Right kidney (tissue), 1 donor: Measurements from ENCODE around the gene CBR3.

ENCODE experiments used
- DNase-seq: peaks from one replicate; pipeline ENCODE4 v3.0.0-alpha.2; 2016

CBR3 gene

DNA sequence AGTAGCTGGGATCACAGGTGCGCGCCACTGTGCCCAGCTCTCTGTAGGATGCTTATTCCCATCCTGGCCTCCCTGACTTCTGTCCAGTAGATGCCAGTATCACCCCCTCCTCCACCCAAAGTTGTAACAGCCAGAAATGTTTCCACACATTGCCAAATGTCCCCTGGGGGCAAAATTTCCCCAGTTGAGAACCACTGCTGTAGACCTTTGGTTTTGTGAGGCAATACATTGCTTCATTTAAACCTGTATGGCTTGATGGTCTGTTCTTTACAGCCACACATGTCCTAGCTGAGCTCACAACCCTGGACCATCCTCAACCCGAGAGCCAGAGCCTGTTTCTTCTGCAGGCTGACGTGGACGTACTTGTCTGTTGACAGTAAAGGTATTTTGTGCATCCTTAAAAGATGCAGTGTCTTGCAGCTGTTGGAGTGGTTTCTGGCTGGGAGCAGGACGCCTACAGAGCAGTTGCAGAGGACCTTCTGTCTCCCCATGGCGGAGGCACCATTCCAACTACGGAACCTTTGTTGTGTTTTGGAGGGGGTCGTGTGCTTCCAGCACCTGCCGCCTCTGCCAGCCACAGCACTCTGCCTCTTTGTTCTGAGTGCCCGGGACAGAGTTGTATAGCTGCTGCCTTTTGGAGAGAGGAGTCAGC, 48.4 kb downstream of the CBR3 start:
- DNase-seq = no peak

DNA sequence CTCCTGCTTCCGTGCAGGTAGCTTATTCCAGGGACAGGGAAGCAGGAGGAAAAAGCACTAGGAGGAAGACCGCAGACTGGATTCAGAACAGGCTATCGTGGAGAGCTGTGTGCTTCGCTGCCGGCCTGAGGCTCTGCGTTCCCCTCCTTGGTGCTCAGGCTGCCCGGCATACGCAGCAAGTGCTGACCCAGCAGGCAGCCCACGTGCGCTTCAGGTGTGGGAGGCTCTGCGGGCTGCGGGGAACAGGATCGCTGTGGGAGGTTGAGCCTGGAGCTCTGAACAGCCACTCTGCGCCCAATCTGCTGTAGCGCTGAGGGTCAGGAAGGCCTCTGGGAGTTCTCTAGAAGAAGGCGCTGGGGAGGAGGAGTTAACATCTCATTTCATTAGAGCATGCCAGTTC, 49.7 kb downstream of the CBR3 start:
- DNase-seq = no peak

DNA sequence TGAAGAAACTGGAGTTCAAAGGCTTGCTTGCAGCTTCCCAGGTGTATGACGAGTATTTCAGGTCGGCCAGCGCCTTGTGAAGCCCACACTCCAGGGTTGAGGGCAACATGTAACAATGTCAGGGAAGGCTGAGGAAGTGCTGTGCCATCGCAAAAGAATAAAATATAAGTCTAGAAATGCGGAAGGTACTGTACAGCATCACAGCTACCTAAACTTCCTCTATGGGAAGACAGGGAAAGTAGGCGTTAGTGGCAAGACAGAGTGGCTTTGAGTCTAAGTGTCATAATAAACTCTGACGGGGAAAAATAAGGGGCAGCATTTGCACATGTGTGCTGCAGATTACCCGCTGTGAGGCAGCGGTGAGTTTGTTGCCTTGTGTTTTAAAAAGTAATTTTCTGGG, 50.6 kb downstream of the CBR3 start:
- no peak for DNase-seq

DNA sequence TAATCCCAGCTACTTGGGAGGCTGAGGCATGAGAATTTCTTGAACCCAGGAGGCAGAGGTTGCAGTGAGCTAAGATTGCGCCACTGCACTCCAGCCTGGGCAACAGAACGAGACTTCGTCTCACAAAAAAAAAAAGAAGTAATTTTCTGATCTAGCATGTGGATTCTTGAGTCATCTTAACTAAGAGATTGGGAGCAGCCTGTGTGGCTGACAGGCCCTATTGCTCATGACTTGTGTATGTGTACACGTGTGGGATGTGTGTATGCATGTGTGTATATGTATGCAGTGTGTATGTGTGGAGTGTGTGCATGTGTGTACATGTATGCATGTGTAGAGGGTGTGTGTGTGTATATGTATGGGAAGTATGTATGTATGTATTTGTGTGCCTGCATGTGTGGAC, 51.2 kb downstream of the CBR3 start:
- no peak for DNase-seq

DNA sequence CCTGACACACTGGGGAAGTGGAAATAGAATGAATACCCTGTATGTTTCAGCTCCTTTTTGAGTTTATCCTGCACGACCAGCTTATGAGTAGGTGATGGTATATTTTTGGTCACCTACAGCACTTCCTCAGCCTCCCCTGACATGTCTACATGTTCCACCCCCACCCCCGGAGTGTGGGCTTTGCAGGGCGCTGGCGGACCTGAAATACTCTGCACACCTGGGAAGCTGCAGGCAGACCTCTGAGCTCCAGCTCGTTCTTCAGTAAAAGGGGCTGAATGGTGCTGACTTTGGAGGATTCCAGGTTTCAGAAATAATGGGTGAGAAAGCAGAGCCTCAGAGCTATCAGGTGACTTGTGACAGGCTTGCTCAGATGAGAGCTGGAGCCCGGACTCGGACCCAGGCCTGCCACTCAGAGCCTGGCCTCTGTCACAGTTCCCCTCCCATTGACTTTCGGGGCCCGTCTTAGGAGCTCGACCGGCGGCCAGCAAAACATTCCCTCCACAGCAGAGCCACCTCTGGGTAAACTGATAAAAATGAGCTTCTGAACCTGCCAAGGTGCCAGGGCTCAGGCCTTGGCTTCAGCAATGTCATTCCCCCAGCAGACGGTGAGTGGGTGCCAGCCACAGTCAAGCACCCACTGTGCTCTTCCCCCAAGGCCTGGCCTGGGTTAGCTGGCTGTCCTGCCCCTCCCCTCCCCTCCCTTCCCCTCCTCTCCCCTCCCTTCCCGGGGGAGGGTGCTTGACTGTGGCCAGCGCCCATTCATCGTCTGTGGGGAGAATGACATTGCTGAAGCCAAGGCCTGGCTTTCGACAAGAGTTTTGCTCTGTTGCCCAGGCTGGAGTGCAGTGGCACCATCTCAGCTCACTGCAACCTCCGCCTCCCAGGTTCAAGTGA, 51.9 kb downstream of the CBR3 start:
- DNase-seq = no peak

DNA sequence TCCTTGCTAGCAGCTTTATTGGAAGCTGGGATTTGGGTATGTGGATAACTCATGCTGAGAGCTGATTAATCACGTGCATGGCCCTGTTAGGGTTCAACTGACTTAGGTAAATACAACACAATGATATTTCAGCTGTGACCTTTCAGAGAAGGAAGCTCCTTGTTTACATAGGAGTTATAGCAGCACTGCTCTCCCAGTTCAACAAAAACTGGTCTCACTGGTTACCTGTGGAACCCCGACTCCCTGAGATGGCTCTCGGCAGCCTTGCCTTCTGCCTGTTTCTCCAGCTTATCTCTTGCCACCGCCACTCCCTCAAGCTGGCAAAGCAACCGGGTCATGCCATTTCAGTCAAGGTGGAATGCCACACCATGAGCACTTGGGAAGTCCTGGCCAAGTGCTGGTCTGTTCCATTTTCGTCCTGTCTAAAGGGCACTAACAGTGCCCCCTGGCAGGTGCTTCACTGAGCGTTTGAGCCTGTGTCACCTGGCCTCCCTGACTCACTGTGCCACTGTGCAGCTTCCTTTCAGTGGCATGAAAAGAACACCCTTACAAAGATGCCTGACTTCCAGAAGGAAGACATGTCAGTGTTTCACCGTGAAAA, 53.3 kb downstream of the CBR3 start:
- no peak for DNase-seq

DNA sequence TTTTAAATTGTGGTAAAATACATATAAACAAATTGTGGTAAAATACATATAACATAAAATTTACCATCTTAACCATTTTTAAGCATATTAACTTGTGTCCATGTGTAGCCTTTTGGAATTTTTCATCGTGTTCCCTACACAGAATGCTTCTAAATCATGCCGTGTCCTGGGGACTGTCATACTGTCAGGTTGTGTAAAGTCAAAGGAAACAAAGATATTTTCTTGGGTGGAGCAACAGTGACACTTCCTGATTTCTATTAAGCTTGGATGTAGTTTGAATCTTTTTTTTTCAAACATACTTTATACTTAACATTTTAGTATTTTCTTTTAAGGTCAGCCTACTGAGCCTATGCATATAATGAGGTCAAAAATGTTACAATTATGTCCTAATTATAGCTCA, 54.1 kb downstream of the CBR3 start:
- DNase-seq = no peak

DNA sequence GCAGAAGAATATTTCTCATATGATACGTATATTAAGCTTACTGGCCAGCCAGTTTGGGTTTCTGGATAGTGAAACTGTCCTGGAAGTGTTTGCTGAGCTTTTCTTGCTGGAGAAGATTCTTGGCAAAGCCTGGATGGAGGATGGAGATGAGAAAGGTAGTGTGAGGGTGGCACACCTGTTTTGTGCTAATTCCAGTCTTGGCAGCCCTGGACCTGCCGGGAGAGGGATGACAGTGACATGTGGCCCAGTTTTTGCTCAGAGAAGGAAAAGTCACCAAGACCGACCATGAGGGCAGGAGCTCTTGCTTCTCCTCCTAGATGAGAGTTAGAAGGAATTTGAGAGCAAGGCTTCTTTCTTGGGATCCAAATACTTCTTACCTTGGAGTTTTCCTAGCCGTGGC, 55.9 kb downstream of the CBR3 start:
- no peak for DNase-seq

DNA sequence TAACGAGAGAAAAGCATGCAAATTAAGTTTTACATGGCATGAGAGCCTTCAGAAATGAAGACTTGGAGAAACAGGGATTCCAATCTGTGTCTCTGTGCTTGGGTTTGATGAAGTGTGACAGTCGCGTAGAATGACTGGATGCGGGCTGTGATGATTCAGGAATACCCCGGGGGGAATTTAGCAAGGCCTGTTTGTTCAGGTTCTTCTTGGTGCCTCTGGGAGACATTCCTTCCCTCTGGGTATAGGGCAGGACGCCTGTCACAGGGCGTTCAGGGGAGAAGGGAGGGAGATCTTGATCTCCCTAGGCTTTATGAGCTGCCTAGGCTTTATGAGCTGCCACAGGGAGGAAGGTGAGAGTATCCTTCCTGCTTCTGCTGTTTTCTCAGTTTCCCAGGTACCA, 58.3 kb downstream of the CBR3 start:
- DNase-seq = no peak

DNA sequence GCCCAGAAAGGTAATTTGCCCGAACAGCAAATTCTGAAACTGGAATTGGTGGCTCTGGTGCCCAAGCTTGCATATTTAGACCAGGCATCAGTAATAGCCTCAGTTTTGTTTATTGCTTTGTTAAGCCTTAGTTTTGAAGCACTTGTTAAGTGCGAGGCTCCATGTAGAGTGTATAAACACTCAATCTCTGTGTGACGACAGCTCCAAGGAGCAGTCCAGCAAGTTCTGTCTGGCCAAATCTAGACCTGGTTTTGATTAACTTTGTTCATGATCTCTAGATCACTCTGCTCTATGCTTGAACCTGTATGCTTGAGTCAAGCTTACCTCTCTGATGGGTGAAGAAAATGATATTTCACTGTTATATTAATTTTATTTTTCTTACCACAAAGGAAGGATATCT, 59.1 kb downstream of the CBR3 start:
- DNase-seq = no peak

DNA sequence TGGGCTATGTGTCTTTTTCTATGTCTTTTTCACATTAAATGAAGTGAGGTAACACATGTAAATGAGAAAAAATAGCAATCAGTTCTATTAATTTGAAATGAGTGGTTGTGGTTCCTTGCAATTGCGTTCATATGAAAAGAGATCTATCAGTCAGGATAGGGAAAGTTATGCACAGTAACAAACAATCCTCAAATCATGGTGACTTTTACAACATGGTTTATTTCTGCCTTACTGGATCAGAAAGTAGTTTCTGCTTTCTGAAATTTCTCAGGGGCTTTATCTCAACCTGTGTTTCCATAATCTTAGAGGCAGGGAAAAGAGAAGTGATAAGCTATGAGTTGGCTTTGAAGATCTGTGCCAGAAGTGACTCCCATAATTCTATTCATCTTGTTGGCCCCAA, 60.7 kb downstream of the CBR3 start:
- DNase-seq = no peak
